GM19372 (cell line): ENCODE results near the gene AAR2.

ENCODE experiments used
- ATAC-seq: cut with Tn5 transposase; IDR thresholded peaks from one replicate; pipeline ENCODE4 v1.9.1; 2021; ENCODE audit warnings: mild to moderate bottlenecking, low read depth, moderate library complexity; ENCODE audit not compliant: unreplicated experiment

The AAR2 gene, protein sequence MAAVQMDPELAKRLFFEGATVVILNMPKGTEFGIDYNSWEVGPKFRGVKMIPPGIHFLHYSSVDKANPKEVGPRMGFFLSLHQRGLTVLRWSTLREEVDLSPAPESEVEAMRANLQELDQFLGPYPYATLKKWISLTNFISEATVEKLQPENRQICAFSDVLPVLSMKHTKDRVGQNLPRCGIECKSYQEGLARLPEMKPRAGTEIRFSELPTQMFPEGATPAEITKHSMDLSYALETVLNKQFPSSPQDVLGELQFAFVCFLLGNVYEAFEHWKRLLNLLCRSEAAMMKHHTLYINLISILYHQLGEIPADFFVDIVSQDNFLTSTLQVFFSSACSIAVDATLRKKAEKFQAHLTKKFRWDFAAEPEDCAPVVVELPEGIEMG

DNA sequence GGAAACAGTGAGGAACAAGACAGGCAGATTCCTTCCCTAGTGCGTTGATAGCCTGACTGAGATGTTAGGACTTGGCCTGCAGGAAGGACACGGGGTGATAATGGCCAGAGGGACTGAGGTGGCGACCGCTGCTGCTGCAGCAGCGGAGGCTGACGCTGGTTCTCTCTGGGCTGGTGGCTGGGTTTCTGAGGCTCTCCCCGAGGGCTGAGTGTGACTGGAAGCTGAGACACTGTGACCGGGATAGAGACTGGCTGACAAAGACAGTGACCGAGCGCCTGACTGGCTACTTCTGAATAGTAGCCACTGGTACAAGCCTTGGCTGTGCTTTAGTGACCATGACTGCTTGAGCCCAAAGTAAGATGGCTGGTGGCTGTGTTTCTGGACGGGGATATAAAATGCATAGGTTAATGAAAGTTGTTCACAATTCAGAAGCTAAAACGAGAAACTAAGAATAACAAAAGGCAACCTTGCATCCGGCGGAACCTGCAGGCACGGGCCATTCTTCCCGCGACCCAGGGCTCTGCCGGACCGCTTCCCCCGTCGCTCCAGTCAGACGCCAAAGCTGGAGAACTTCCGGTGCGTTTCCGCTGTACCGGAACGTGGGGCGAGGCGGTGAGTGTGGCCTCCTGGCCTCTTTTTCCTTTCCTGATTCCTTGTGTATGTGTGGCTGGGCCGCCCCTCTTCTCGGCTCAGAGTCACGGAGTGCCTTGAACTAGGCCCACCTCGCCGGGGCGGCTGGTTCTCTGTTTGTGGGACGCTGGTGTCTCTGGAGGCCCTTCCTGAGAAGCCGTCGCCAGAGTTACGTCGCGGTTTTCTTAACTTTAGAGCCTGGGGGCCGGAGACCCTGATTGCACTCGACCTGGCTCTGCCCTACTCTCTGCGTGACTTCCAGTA lies at the start of gene AAR2:
Gene AAR2, plus strand, starts transcription at position 587 of the 894 bp plus-strand sequence. CDS start 3,391 bp downstream, outside the sequence.
- ATAC-seq = peak; percentile 57

DNA sequence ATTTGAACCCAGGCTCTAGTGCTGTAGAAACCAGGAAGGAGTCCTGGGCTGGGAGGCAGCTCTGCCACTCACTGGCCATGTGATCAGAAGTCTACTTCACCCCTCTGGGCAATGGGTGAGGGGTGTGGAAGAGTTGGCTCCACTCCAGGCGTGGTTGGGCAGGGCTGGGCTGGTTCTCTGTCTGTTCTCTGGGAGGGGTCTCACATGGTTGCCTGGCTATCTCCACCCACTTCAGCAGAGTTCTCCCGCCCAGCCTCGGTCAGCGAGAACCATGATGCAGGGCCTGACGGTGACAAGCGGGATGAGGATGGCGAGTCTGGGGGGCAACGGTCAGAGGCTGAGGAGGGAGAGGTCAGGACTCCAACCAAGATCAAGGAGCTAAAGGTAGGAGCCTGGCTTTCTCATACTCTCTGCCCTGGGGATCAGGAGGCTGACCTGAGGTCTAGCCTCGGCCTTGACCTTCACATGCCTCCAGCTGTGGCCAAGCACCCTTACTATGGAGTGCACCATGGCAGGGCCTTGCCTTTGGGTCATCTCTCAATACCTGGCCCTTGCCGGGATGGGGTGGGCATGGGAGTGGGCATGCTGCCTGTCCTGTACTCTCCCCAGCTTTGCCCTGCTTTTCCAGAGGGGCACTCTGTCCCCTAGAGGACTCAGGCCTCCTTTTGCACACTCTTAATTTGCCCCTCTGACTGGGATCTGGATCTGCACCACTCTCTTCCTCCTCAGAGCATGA lies 42.1 kb upstream of the AAR2 start:
- no peak for ATAC-seq

DNA sequence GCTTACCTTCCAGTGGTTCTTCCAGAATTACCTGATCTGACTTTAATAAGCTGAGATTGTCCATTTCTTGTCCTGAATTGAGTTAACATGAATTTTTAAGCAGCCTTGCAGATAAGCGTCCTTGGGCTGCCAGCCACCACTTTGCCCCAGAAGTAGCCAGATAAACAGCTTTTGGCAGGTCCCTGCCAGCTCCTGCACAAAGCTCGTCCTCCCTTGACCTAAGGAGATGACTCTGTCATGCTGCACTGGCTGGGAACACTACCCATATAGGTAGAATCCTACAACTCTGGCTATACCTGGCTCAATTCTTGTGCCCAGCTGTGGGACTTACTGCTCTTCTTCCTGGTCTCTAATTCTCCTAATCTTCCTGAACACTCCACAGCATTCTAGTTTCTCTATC lies 39.6 kb upstream of the AAR2 start:
- no peak for ATAC-seq

DNA sequence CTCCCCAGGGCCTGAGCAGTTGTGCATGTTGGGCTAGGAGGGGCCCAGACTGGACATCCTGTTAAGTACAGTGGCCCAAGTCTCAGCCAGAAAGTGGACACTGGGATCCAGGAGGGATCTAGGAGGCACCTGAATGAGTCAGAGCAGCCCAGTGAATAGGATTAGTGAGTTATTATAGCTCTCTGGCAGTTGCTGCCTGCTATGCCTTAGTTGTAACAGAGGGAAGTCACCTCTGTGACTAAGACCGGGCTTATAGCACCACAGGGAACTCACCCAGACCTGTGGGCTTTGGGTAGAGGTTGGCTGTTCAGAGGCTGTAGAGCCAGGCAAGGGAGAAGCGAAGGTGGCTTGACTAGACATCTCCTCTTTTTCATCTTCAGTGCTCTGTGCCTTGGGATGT lies 39.0 kb upstream of the AAR2 start:
- no peak for ATAC-seq

DNA sequence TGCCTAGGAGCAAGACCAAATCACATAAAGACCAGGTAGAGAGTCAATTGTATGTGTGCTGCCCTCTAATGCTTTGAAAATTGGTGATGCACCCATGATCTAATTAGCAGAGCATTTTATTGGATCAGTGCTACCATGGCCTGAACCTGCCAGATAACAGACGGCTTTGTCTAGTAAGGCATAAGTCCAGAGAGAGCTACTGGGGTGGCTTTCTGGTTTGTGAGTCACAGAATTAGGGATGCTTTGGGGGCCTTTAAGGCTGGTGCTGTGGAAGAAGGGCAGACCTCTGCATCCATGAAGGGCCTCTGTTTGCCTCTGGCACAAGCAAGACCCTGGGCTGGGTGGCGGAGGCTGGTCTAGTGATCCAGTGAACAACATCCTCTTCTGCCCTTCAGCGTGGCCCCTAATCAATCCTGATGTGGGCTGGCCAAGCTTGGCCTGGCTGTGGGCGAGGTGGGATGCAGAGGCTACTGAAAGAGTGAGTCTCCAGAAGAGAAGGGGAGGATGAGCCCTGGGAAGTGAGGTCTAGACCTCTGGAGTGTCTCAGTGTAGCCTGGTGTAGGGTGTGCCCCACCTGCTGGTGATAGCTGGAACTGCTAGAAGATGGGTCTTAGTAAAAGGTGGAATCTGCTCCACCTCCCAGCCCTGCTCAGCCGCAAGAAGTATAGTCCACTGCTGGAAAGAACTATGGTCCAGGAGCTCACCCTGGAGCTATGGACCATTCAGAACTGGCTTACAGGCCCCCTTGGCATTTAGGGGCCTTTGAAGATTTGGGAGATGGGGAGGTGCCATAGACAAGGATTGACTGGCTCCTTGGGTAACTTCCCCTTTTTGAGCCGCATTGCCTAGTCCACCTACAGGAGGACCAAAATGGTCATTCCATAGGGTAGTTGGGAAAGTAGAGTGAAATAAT lies 36.7 kb upstream of the AAR2 start:
- no peak for ATAC-seq

DNA sequence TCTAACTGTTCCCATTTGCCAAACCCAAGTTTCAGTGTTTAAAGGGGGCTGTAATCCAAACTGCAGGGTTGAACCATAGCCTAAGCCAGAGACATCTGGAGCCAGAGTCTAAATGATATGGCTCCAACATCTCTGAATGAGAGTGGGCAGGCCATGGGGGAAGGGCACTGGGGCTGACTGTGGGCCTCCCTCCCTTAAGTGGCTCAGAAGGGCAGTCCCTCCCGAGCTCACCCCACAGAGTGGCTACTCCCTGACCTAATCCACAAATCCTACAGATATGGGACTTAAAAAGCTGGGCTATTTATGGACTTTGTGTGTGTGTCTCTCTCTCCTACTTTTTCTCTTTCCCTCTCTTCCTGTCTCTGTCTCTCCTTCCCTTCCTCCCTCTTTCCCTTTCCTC lies 35.8 kb upstream of the AAR2 start:
- no peak for ATAC-seq

DNA sequence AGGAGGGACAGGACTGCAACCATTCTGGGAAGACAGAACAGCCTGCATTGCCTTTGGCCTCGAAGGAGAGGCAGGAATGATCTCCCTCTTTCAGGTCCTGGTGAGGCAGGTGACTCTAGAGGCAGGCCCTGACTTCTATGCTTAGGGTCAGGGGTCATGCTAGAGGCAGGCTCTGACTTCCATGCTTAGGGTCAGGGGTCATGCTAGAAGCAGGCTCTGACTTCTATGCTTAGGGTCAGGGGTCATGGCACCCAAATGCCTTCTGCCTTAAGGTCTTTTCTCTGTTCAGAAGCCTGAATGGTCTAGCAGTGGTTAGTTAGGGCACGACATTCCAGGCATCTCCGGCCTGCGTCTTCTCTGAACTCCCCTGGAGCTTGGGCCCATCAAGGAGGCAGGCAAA lies 35.1 kb upstream of the AAR2 start:
- no peak for ATAC-seq

DNA sequence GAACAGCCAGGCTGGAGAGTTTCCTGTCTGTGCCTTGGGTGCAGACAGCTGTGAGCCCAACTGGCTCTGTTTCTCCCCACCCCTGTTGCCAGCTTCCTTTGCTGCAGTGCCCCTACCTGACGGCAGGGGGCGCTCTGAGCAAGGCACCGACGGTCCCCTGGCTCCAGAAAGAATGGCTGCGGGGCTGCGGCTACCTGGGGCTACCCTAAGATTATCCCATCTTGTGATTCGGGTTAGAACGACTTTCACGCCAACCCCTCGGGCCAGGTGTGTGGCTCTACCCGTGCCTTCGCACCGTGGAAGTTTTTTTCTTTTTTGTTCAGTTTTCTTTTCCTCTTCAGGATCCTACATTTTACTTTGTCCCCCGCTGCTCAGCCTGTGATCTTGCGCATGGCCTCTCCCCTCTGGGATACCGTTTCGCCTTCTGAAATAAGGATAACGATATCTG lies 33.4 kb upstream of the AAR2 start:
- no peak for ATAC-seq

DNA sequence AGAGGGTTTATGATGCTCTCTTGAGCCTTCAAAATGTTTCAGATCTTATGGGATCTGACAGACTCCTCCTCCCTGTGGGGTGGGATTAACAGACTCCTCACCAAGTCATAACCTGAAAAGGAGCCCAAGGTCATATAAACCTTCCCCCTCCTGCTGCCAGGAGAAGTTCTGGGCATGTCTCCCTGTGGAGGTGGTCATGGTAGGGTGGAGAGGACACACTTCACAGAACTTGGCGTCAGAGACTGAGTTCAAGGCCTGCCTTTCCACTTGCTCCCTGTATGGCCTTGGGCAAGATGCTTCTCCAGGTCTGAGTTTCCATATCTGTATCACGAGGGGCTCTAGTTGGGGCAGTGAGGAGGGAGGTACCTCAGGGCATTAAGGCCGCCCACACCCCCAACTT lies 32.4 kb upstream of the AAR2 start:
- ATAC-seq = no peak

DNA sequence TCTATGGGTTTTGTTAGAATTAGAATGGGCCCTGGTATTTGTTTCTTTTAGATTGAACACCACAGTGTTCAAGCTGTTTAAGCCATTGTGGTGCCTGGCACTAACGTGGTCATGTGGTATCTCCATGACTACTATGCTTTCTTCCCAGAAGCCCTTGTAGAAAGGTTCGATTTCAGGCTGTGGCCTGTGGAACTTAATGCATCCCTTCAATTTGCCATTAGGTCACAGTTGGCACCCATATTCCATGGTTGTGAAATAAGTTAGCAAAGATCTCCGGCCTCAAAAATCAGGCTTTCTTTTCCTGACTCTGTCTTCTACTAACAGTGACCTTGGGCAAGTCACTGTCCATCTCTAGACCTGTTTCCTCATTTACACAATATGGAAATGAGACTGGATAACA lies 31.3 kb upstream of the AAR2 start:
- no peak for ATAC-seq

DNA sequence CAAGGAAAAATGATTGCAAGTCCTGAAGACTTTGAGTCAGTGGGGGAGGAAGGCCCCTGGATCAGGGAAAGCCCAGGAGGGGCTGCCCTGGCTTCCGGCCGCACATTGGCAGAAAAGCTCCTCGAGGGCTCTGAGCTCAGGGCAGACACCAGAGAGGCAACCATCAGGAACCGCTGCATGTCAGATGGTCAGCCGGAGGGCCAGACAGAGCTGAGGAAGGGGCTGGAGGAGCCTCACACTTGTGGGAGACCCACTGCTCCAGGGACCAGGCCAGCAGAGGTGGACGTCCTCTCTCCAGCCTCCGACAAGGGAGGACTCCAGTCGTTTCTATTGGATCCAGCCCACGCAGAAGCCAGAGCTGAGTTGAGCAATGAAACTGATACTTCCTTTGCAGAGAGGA lies 30.2 kb upstream of the AAR2 start:
- ATAC-seq = no peak

DNA sequence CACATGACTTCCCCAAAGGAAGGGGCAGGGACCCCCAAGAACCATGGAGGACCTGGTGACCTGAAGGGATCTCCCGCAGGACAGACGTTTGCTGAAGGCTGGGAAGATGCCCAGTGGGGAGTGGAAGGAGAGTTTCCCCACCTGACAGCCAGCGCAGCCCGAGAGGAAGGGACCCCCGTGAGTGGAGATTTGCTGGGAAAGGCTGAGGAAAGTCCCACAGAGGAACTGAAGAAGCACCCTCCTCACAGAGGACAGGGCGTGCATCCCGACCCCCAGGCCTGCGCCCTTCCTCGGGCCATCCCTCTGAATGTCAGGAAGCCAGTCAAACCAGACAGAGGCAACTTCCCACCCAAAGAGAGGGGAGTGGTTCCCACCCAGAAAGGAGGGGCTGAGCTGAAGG lies 29.6 kb upstream of the AAR2 start:
- no peak for ATAC-seq

DNA sequence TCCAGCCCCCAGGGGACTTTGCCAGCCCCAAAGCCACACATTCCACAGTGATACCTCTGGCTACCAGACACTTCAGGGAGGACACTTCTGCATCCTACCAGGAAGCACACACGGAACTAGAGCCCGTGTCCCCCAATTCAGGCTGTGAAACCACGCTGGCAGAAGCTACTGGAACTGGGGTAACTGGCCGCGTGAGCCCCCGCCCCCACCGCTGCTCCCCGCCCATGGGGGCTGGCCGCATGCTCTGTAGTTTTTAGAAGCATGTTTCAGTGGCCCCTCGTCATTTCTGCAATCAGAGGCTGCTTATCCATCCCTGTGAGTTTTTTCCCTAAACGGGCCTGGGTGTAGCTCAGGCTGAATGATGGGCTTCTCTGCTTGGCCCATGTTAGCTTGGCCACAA lies 28.7 kb upstream of the AAR2 start:
- no peak for ATAC-seq

DNA sequence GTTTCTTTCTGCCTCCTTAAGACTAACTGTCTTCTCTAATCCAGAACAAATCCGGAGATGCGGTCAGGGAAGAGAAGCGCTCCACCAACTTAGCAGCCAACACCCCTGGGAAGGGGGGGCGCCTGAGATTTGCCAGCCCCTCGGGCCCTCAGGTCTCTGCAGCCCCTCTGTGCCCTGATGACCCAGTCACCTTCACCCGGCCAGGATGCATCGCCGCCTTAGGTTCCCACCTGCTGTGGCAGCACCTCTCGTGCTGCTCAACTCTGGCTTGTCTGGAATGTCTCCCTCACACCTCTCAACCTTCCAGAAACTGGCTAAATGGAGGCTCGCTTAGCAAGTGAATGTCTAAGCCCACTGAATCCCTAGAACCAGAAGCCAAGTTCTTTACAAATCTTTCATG lies 28.0 kb upstream of the AAR2 start:
- no peak for ATAC-seq

DNA sequence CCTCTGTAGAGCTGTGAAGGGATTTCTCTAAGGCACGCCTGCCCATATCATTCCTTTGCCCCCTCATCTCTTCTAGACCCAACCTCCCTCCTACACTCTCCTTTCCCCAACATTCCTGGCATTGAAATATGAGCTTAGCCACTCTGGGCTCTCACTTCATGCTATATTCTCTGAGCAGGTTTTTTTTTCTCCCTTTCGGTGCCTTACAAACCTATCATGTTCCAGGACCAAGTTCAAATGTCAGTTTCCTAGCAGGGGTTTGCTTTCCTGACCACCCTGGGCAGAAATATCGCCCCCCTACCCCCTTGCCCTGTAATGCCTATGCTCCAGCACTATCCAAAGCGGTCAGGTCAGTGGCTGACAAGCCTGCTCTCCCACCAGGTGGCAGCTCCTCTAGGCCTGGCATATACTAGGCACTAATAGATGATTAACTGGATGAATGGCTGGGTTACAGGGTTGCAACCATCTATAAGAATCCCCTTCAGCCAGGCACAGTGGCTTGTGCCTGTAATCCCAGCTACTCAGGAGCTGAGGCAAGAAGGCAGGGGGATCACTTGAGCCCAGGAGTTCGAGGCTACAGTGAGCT lies 25.7 kb upstream of the AAR2 start:
- ATAC-seq = no peak

DNA sequence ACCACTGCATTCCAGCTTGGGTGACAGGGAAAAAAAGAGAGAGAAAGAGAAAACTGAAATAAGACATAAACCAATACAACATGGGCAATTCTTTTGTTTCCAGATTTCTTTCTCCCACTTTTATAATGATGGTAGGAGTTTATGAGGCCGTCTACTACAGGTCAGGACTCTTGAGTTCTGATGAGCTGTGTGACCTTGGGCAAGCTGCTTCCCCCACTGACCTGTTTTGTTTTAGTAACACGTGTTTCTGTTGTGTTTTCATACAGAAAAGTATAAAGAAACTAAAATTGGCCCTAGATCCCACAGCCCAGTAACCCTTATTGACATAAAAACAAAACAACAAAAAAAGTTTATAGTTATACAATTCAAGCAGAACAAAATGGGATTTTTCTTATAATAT lies 22.9 kb upstream of the AAR2 start:
- ATAC-seq = no peak

DNA sequence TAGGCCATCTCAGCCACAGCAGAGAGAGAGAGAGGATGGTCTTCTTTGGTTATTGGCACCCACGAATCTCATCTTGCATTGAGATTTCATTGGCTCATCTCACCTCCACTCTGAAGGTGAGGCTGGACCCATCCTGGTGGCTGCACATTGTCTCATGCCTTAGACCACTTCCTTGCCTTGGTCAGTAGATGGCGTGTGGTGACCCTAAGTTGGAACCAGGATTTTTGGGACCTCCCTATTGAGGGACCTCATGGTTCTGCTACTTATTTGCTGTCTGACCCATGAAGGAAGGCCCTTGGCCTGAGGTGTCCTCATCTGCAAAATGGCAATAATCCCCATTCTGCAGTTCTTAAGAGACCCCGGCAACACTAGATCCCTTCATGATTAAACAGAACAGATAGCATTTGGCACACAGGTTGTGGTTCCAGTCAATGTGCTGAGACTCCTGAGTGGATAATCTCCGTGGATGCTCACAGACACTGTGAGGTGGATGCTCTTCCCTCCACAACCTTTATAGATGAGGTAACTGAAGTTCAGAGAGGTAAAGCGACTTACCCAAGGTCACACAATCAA lies 21.5 kb upstream of the AAR2 start:
- ATAC-seq = no peak

DNA sequence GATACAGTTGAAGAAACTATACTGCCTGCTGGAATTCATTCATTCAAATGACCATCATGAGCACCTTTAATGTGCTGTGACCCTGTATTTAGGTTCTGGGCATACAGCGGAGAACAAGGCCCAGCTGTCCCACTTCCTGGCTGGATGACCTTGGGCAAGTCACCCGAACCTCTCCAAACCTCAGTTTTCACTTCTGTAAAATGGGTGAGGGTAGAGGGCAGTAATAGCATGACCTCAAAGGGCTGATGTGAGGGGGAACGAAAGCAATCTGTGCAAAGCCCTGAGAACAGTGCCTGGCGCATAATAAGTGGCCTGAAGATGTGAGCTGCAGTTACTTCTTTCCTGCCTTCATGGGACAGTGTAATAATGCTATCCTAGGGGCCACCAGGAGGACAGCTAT lies 20.5 kb upstream of the AAR2 start:
- ATAC-seq = no peak

DNA sequence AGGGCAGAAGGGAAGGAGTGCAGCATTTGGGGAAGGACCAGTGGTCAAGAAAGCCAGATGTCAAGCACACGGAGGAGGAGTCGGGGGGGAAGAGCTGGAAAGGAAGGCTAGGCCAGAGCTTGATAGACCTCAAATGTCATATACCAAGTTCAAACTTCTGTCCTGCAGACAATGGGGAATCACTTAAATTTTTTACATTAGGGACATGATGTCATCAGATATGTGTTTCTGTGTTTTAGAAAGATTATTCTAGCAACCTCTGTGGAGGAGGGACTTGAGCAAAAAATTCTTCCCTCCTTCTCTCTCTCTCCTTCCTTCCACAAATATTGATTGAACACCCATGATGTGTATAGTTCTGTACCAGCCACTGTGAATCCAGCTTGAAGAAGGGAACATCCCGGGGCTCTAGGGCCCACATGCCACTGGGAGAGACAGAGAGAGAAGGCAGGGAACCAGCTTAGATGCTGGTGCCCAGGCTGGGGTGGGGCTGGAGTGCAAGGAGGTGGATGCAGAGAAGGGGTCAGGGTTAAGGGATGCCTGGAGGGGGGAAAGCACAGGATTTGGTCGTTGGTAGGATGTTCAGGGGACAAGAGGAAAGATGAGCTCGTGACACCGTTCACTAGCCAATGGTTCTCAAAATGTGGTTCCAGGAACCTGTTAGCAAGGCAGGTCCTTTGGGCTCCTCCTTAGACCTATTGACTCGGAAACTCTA lies 19.8 kb upstream of the AAR2 start:
- no peak for ATAC-seq
